NCI-H69 (cell line): ENCODE measurements around the gene ARPC4.

Source experiments
- DNase-seq: peaks from one replicate; lab custom pipeline; 2025; lab: John Stamatoyannopoulos, UW

Gene ARPC4

GRCh38 chr3:9792405-9793160 is at the start of gene ARPC4, which contains the start of gene TADA3:
ARPC4 (plus strand) TSS chr3:9793082; CDS start chr3:9793122, 40 bp downstream.
TADA3 (minus strand) TSS chr3:9792473; CDS start chr3:9791466, 1,007 bp downstream.
- peak; percentile 94 for DNase-seq

GRCh38 chr3:9743548-9743947 is 49.3 kb upstream of the ARPC4 start:
- DNase-seq = no peak

GRCh38 chr3:9744162-9744561 is 48.7 kb upstream of the ARPC4 start:
- DNase-seq = no peak

- no peak for DNase-seq
Measured at GRCh38 chr3:9745521-9745920, 47.4 kb upstream of the ARPC4 start.

GRCh38 chr3:9746330-9746729 is 46.6 kb upstream of the ARPC4 start:
- no peak for DNase-seq

- DNase-seq = no peak
Measured at GRCh38 chr3:9747267-9747666, 45.6 kb upstream of the ARPC4 start.

- DNase-seq = no peak
Measured at GRCh38 chr3:9748031-9748430, 44.9 kb upstream of the ARPC4 start.

- DNase-seq = no peak
Measured at GRCh38 chr3:9749296-9749644, 43.6 kb upstream of the ARPC4 start.

GRCh38 chr3:9749645-9750555 is 43.0 kb upstream of the ARPC4 start, which contains the start of gene OGG1:
OGG1 (plus strand) TSS chr3:9749952; CDS start chr3:9750287, 335 bp downstream.
- DNase-seq = peak; percentile 97

- DNase-seq = no peak
Measured at GRCh38 chr3:9750556-9751411, 42.1 kb upstream of the ARPC4 start.

GRCh38 chr3:9754678-9755077 is 38.2 kb upstream of the ARPC4 start:
- no peak for DNase-seq

GRCh38 chr3:9757427-9757826 is 35.5 kb upstream of the ARPC4 start:
- no peak for DNase-seq

- no peak for DNase-seq
Measured at GRCh38 chr3:9760779-9761505, 31.9 kb upstream of the ARPC4 start.

GRCh38 chr3:9761919-9762318 is 31.0 kb upstream of the ARPC4 start:
- no peak for DNase-seq

- DNase-seq = no peak
Measured at GRCh38 chr3:9762871-9763270, 30.0 kb upstream of the ARPC4 start.

GRCh38 chr3:9765865-9766264 is 27.0 kb upstream of the ARPC4 start:
- DNase-seq = peak; percentile 6

- DNase-seq = no peak
Measured at GRCh38 chr3:9767418-9767817, 25.5 kb upstream of the ARPC4 start.

- no peak for DNase-seq
Measured at GRCh38 chr3:9768141-9768775, 24.6 kb upstream of the ARPC4 start.

- DNase-seq = no peak
Measured at GRCh38 chr3:9769012-9769411, 23.9 kb upstream of the ARPC4 start.

- DNase-seq = peak; percentile 71
Measured at GRCh38 chr3:9769426-9770275, 23.2 kb upstream of the ARPC4 start, which contains the start of gene CAMK1. CAMK1 (minus strand) TSS chr3:9769947; CDS start chr3:9767749, 2,198 bp downstream.
